HG02642 (cell line): ENCODE data around the gene MKNK2.
"Not testable (repeated sequence)": the region's sequence is repeated elsewhere in the genome, so short reads cannot be mapped to it uniquely, and the experiment has no call there.

Source experiments
- ATAC-seq: cut with Tn5 transposase; IDR thresholded peaks from one replicate; pipeline ENCODE4 v1.9.1; 2021; ENCODE audit warnings: mild to moderate bottlenecking; ENCODE audit not compliant: unreplicated experiment, poor library complexity

Gene MKNK2

DNA sequence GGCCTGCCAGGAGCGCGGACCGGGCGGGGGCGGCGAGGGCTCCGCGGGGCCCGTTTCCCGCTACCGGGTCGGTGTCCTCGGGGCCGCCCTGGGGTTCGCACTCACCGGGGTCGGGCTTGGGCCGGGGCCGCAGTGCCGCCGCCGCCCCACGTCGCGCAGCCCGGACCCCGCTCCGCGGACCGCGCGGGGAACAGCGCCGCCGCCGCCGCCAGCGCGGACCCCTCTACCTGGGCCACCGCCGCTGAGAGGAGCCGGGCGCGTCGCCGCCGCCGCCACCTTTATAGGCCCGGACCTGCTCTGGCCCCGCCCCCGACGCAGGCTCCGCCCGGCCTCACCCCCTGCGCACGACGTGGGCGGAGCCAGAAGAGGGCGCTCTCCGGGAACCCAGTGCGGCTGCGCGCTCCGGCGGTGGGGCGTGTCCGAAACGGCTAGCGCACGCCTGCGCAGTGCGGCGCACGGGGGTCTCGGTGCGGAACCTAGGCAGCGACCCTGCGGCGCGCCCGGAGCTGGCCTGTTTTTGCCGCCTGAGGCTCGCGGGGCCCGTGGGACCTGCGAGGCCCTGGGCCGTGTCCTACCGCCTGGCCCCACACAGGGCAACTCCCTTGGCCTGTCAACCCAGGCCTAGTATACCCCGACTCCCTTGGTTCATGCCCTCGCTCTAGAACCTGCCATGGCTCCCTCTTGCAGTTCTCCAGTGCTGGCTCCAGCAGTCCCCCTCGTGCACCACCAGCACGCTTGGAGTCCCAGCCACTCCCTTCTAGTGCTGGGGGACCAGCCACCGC lies at the start of gene MKNK2:
Gene MKNK2, minus strand, starts transcription at position 254 of the 782 bp plus-strand sequence. CDS start 393 bp downstream, outside the sequence.
- ATAC-seq: peak; percentile 65

GRCh38 chr19:2100719-2101061 lies 49.6 kb upstream of the MKNK2 start:
- ATAC-seq: no peak

GRCh38 chr19:2099937-2100718 lies 49.1 kb upstream of the MKNK2 start:
- ATAC-seq: no peak

DNA sequence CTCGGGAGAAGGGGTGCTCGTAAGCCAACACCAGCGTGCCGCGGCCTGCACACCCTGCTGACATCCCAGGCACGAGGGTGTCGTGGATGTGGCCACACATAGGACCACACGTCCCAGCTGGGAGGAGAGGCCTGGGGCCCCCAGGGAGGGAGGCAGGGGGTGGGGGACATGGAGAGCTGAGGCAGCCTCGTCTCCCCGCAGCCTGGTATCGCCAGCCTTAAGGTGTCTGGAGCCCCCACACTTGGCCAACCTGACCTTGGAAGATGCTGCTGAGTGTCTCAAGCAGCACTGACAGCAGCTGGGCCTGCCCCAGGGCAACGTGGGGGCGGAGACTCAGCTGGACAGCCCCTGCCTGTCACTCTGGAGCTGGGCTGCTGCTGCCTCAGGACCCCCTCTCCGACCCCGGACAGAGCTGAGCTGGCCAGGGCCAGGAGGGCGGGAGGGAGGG lies 48.0 kb upstream of the MKNK2 start:
- no peak for ATAC-seq

DNA sequence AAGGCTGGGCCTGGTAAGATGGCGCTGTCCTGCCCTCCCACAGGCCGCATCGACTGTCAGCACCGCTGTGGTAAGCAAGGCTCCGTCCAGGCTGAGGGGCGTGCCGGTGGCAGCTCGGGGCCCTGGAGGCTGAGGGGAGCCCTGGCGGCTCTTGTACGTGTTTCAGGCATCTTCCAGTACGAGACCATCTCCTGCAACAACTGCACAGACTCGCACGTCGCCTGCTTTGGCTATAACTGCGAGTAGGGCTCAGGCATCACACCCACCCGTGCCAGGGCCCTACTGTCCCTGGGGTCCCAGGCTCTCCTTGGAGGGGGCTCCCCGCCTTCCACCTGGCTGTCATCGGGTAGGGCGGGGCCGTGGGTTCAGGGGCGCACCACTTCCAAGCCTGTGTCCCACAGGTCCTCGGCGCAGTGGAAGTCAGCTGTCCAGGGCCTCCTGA lies 46.9 kb upstream of the MKNK2 start:
- ATAC-seq: no peak

DNA sequence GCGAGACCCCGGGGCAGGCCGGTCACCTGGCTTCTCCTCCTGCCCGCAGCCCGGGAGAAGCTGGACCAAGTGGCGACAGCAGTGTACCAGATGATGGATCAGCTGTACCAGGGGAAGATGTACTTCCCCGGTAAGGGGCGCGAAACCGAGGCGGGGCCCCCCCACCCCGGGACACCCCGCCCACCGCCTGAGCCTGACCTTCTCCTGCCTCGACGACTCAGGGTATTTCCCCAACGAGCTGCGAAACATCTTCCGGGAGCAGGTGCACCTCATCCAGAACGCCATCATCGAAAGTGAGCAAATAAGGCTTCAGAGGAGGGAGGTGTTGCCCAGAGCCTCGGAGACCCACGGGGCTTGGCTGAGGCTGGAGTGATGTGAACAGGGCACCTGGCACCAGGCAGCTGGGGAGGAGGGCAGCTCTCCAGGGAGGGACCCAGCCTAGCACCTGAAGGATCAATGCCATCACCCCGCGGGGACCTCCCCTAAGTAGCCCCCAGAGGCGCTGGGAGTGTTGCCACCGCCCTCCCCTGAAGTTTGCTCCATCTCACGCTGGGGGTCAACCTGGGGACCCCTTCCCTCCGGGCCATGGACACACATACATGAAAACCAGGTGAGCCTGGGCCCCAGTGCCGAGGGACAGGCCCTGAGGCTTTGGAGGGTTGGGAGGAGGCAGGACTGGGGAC lies 46.3 kb upstream of the MKNK2 start:
- peak; percentile 4 for ATAC-seq

- ATAC-seq: peak; percentile 71
These were observed 45.6 kb upstream of the MKNK2 start, which contains the start of gene IZUMO4 for GRCh38 chr19:2096480-2097202. IZUMO4 (plus strand) TSS chr19:2096915; CDS start chr19:2096946, 31 bp downstream.

DNA sequence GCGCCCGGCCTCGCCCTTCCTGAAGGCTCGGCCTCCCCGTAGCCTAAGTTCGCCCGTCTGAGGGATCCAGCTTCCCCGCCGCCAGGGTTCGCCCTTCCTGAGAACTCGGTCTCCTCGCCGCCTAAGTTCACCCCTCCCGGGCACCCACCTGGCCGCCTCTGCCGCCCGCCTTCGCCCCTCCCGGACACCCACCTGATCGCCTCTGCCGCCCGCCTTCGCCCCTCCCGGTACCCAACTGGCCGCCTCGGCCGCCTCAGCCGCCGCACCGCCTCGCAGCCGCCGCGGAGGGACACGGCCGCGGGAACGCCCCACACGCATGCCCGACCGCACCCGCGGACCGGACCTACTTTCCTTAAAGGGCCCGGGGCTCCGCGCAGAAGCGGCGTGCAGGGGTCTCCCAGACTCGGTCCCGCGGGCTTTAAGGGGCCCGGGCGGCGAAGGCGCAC lies 45.0 kb upstream of the MKNK2 start, which contains the start of gene MOB3A:
Gene MOB3A, minus strand, starts transcription at position 293 of the 446 bp plus-strand sequence. CDS start 17,766 bp downstream, outside the sequence.
- ATAC-seq: peak; percentile 37

GRCh38 chr19:2091926-2092525 lies 41.0 kb upstream of the MKNK2 start:
- not testable (repeated sequence) for ATAC-seq

GRCh38 chr19:2089727-2090053 lies 38.6 kb upstream of the MKNK2 start:
- ATAC-seq: peak; percentile 0

- no peak for ATAC-seq
These were observed 38.1 kb upstream of the MKNK2 start for GRCh38 chr19:2089001-2089711.

GRCh38 chr19:2087621-2088100 lies 36.6 kb upstream of the MKNK2 start:
- peak; percentile 14 for ATAC-seq

DNA sequence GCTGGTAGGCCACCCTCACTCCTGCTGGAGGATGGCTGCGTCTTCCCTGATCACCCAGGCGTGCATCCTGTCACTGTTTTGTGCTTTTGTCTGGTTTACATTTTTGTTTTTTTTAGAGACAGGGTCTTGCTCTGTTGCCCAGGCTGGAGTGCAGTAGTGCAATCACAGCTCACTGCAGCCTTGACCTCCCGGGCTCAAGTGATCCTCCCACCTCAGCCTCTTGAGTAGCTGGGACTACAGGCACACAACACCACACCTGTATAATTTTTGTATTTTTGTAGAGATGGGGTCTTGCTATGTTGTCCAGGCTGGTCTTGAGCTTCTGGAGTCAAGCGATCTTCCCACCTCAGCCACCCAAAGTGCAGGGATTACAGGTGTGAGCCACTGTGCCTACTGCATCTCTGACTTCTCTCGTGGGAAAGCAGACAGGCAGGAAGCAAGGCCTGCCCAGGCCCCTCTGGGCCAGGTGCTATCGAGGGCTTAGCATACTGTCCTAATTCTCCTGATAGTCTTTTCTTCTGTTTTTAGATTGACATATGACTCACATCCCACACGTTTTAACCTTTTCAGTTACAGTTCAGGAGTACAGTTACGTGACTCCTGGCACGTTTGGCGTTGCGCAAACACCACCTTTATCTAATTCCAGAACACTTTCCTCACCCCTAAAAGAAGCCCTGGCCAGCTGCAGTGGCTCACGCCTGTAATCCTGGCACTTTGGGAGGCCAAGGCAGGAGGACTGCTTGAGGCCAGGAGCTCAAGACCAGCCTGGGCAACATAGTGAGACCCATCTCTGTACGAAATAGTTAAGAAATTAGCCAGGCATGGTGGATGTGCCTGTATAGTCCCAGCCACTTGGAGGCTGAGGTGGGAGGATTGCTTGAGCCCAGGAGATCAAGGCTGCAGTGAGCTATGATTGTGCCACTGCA lies 35.9 kb upstream of the MKNK2 start:
- peak; percentile 19 for ATAC-seq

GRCh38 chr19:2084993-2085720 lies 34.1 kb upstream of the MKNK2 start:
- peak; percentile 40 for ATAC-seq

GRCh38 chr19:2083174-2083854 lies 32.3 kb upstream of the MKNK2 start:
- ATAC-seq: no peak
